8988T (cell line): Measurements from ENCODE around the gene NEUROD2.

Source experiments
- DNase-seq: peaks from one replicate; pipeline ENCODE4 v3.0.0; 2011

Gene NEUROD2

GRCh38 chr17:39634384-39634871 lies 26.7 kb upstream of the NEUROD2 start:
- DNase-seq: no peak

- DNase-seq: no peak
Observed at GRCh38 chr17:39633570-39634183, 26.0 kb upstream of the NEUROD2 start.

- no peak for DNase-seq
Observed at GRCh38 chr17:39632153-39632941, 24.6 kb upstream of the NEUROD2 start.

GRCh38 chr17:39631403-39631802 lies 23.7 kb upstream of the NEUROD2 start:
- DNase-seq: no peak

- no peak for DNase-seq
Observed at GRCh38 chr17:39629898-39630297, 22.2 kb upstream of the NEUROD2 start.

- DNase-seq: no peak
Observed at GRCh38 chr17:39629494-39629880, 21.8 kb upstream of the NEUROD2 start.

GRCh38 chr17:39628655-39629493 lies 21.2 kb upstream of the NEUROD2 start:
- DNase-seq: no peak

- DNase-seq: no peak
Observed at GRCh38 chr17:39627712-39628516, 20.2 kb upstream of the NEUROD2 start.

- DNase-seq: no peak
Observed at GRCh38 chr17:39627047-39627711, 19.5 kb upstream of the NEUROD2 start.

- no peak for DNase-seq
Observed at GRCh38 chr17:39626171-39627046, 18.7 kb upstream of the NEUROD2 start, which contains the start of gene PPP1R1B. TSS of gene PPP1R1B (plus strand) at chr17:39626952. CDS start at chr17:39627393, 441 bp downstream.

GRCh38 chr17:39625198-39625785 lies 17.6 kb upstream of the NEUROD2 start:
- no peak for DNase-seq

GRCh38 chr17:39624313-39624712 lies 16.6 kb upstream of the NEUROD2 start:
- no peak for DNase-seq

- DNase-seq: peak; percentile 79
Observed at GRCh38 chr17:39623356-39623950, 15.7 kb upstream of the NEUROD2 start.

- no peak for DNase-seq
Observed at GRCh38 chr17:39622380-39623006, 14.8 kb upstream of the NEUROD2 start.

GRCh38 chr17:39621523-39622379 lies 14.0 kb upstream of the NEUROD2 start:
- peak; percentile 77 for DNase-seq

- DNase-seq: no peak
Observed at GRCh38 chr17:39619786-39620101, 12.0 kb upstream of the NEUROD2 start.

- no peak for DNase-seq
Observed at GRCh38 chr17:39618956-39619785, 11.5 kb upstream of the NEUROD2 start.
